ENCODE measurements around the gene TNFRSF18.

DNA sequence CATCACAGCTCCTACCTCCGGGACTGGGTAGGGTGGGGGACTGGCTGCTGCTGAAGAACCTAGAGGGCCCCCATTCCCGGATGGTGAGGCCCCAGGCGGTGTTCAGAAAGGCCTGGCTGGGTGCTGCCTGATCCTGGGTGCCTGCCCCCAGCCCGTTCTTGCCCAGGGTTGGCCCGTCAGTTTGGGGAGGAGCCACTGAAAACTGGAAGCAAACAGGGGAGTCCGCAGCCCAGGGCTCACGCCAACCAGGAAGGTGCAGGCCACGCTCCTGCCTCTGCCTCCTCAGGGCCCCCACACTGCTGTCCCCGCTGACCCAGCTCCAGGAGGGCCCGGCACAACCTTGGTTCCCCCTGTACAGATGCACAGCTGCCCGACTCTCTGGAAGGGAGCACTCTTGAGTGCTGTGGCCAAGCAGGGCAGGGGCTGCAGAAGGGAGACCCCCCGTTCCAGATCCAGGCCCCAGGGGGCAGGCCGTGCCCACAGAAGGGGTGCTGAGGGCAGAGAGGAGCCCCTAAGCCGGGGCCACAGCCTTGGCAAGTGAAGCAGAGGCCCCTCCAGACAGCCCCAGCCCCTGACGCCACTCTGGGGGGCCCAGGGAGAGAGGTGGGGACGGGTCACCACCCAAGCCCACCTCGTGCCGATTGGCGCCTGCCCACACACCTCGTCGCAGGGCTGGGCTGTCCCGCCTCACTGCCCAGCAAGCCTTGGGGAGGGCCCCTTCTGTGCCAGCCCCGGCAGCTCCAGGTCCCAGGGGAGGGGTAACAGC lies 34.6 kb upstream of the TNFRSF18 start:
- TF ChIP-seq, protein P1, sequence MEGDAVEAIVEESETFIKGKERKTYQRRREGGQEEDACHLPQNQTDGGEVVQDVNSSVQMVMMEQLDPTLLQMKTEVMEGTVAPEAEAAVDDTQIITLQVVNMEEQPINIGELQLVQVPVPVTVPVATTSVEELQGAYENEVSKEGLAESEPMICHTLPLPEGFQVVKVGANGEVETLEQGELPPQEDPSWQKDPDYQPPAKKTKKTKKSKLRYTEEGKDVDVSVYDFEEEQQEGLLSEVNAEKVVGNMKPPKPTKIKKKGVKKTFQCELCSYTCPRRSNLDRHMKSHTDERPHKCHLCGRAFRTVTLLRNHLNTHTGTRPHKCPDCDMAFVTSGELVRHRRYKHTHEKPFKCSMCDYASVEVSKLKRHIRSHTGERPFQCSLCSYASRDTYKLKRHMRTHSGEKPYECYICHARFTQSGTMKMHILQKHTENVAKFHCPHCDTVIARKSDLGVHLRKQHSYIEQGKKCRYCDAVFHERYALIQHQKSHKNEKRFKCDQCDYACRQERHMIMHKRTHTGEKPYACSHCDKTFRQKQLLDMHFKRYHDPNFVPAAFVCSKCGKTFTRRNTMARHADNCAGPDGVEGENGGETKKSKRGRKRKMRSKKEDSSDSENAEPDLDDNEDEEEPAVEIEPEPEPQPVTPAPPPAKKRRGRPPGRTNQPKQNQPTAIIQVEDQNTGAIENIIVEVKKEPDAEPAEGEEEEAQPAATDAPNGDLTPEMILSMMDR (IDR thresholded peaks at IDR 0.05): no peak
- no peak for TF ChIP-seq POLR2A (IDR thresholded peaks at IDR 0.05)

Data from testis (tissue), 2 donors.